Fibroblast of lung (primary cell): ENCODE results near the gene FTHL17.

ENCODE experiments used
- CTCF ChIP-seq, 2 donors: IDR thresholded peaks in 1 of 2; conservative IDR thresholded peaks in 1 of 2; 1 replicate in 1 of 2; 2 replicates in 1 of 2; pipeline ENCODE4 v1.5.1; 2011 to 2012; ENCODE audit warnings: low read length in 2 of 2, control low read depth in 1 of 2, inconsistent platforms in 1 of 2, low read depth in 1 of 2, mild to moderate bottlenecking in 1 of 2
- EZH2 ChIP-seq: IDR thresholded peaks from 2 replicates; pipeline ENCODE4 v1.5.1; 2012; ENCODE audit warnings: low read length, control low read depth, mild to moderate bottlenecking; ENCODE audit errors: missing control alignments

DNA sequence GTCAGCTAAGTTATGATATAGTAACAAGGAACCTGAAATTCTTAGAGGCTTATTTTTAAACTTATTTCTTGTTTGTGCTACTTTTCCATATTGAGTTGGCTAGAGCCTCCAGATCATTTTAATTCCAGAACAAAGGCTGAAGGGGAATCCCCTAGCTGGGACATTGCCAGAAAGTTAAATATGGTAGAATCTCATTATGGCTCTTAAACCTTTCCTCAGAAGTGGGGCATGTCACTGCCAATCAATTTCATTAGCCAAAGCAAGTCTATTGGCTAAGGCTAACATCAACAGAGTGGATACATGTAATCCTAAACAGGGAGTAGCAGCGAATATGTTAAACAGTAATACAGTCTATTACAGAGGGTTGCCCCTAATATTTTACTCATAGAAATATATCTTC is 47.0 kb downstream of the FTHL17 start:
- TF ChIP-seq CTCF (conservative IDR thresholded peaks at IDR 0.05 in 1 of 2, IDR thresholded peaks at IDR 0.05 in 1 of 2; ENCODE audit: low read depth in 1 of 2, low read length in 2 of 2) (no peak), EZH2 (no peak)
